ENCODE results near the gene SIRT6.
"Not testable (repeated sequence)": the region's sequence is repeated elsewhere in the genome, so short reads cannot be mapped to it uniquely, and the experiment has no call there.

- not testable (repeated sequence) for TF ChIP-seq CTCF (conservative IDR thresholded peaks at IDR 0.05); EZH2 (IDR thresholded peaks at IDR 0.05; ENCODE audit: low read depth)
Measured at GRCh38 chr19:4142916-4143315, 39.4 kb downstream of the SIRT6 start.

Data from PC-9 (cell line).